Measurements from ENCODE around the gene GRB14.

GRB14 gene

DNA sequence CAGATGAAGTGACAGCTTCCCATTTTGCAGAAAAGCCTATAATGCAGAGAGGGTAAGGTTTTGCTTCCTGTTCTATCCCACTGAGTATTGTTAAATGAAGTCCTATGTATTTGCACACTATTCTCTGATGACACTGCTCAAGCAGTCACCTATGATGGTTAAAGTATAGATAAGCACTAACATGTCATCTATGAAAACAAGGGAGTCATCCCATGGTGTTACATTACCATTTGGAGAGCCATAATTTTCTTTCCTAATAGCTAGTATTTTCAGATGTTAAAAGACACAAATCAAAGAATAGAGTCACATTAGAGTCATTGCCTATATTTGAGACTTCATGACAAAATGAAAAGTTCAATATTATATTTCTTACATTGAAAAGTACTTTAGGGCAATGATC, 42.8 kb upstream of the GRB14 start:
- Histone ChIP-seq H4K20me1 (ENCODE audit: insufficient read depth, low read length) (no peaks in the 10 kb centered on the region), H3K4me3 (ENCODE audit: low read depth in 1 of 2, low read length in 2 of 2) (no peak overlapping the region), H3K9ac (ENCODE audit: low read depth, low read length) (no peak overlapping the region), H3K4me1 (ENCODE audit: insufficient read depth, low read length) (no peaks in the 10 kb centered on the region), H3K27me3 (ENCODE audit: insufficient read depth, low read length, poor library complexity) (no peaks in the 10 kb centered on the region), H3K79me2 (ENCODE audit: insufficient read depth, low read length) (no peaks in the 10 kb centered on the region), H3K36me3 (ENCODE audit: insufficient read depth, low read length) (no peaks in the 10 kb centered on the region), H3K9me3 (ENCODE audit: insufficient read depth, low read length, severe bottlenecking) (no peaks in the 10 kb centered on the region), H3K27ac (ENCODE audit: low read length) (no peak overlapping the region), H2AFZ (ENCODE audit: low read depth, low read length) (no peak overlapping the region), H3K4me2 (ENCODE audit: insufficient read depth, low read length) (no peak overlapping the region)
- ATAC-seq (ENCODE audit: insufficient read depth, low read depth): no peak
- DNase-seq: no peak
- no peak for TF ChIP-seq EZH2 (IDR thresholded peaks at IDR 0.05; ENCODE audit: borderline replicate concordance, low read depth, low read length, severe bottlenecking)
- TF ChIP-seq, protein P1, sequence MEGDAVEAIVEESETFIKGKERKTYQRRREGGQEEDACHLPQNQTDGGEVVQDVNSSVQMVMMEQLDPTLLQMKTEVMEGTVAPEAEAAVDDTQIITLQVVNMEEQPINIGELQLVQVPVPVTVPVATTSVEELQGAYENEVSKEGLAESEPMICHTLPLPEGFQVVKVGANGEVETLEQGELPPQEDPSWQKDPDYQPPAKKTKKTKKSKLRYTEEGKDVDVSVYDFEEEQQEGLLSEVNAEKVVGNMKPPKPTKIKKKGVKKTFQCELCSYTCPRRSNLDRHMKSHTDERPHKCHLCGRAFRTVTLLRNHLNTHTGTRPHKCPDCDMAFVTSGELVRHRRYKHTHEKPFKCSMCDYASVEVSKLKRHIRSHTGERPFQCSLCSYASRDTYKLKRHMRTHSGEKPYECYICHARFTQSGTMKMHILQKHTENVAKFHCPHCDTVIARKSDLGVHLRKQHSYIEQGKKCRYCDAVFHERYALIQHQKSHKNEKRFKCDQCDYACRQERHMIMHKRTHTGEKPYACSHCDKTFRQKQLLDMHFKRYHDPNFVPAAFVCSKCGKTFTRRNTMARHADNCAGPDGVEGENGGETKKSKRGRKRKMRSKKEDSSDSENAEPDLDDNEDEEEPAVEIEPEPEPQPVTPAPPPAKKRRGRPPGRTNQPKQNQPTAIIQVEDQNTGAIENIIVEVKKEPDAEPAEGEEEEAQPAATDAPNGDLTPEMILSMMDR (IDR thresholded peaks at IDR 0.05; ENCODE audit: borderline replicate concordance, extremely low read depth, low read length, poor library complexity, severe bottlenecking): no peak

DNA sequence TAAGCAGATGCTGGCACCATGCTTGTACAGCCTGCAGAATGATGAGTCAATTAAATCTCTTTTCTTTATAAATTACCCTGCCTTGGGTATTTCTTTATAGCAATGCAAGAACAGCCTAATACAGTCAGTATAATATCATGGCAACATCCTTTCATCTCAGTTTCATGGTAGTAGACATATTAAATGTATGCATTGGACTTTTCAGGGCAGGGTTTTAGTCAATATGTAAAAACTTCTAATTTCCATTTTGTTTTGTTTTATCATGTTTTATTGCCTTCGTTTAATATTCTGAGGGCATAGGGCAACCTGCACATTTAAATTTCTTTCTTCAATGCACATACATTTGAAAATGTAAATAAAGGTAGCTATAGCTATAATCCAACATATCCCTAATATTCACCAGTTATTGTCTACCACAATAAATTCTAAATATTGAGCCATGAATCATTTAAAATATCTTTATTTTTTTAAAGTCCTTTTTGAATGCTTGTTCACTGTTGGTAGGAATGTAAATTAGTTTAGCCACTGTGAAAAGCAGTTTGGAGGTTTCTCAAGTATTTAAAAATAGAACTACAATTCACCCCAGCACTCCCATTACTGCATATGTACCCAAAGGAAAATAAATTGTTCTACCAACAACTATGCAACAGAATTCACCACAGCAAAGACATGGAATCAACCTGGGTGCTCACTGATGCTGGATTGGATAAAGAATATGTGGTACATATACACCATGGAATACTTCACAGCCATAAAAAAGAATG, 41.8 kb upstream of the GRB14 start:
- Histone ChIP-seq H3K79me2 (ENCODE audit: insufficient read depth, low read length) (no peaks in the 10 kb centered on the region), H3K4me2 (ENCODE audit: insufficient read depth, low read length) (no peak overlapping the region), H3K27ac (ENCODE audit: low read length) (no peak overlapping the region), H3K4me1 (ENCODE audit: insufficient read depth, low read length) (no peaks in the 10 kb centered on the region), H3K4me3 (ENCODE audit: low read depth in 1 of 2, low read length in 2 of 2) (no peak overlapping the region), H2AFZ (ENCODE audit: low read depth, low read length) (no peak overlapping the region), H3K9me3 (ENCODE audit: insufficient read depth, low read length, severe bottlenecking) (no peaks in the 10 kb centered on the region), H3K27me3 (ENCODE audit: insufficient read depth, low read length, poor library complexity) (no peaks in the 10 kb centered on the region), H3K36me3 (ENCODE audit: insufficient read depth, low read length) (no peaks in the 10 kb centered on the region), H3K9ac (ENCODE audit: low read depth, low read length) (no peak overlapping the region), H4K20me1 (ENCODE audit: insufficient read depth, low read length) (no peaks in the 10 kb centered on the region)
- no peak for TF ChIP-seq EZH2 (IDR thresholded peaks at IDR 0.05; ENCODE audit: borderline replicate concordance, low read depth, low read length, severe bottlenecking)
- TF ChIP-seq, protein P1 (IDR thresholded peaks at IDR 0.05; ENCODE audit: borderline replicate concordance, extremely low read depth, low read length, poor library complexity, severe bottlenecking): no peak
- ATAC-seq (ENCODE audit: insufficient read depth, low read depth) (no peak), DNase-seq (no peak)

DNA sequence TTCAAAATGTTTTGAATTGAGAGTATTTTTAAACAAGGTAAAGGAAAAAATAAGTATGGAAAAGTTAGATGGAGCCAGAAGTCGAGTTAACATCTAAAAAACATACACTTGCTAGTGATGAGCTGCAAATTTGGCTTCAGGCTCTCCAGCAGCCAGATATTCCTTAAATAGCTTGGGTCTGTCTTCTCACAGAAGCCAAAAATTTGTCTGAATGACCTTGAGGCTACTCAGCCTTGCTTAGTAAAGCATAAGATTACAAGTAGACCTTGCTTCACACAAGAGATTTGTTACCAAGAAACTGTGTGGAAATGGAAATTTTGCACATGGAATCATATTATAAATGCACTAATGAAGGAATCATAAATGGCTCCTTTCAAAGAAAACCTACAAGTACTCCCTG, 40.8 kb upstream of the GRB14 start:
- no peak for TF ChIP-seq EZH2 (IDR thresholded peaks at IDR 0.05; ENCODE audit: borderline replicate concordance, low read depth, low read length, severe bottlenecking)
- TF ChIP-seq, protein P1 (IDR thresholded peaks at IDR 0.05; ENCODE audit: borderline replicate concordance, extremely low read depth, low read length, poor library complexity, severe bottlenecking): no peak
- Histone ChIP-seq H3K4me2 (ENCODE audit: insufficient read depth, low read length) (no peak overlapping the region), H3K27ac (ENCODE audit: low read length) (no peak overlapping the region), H2AFZ (ENCODE audit: low read depth, low read length) (no peak overlapping the region), H3K4me1 (ENCODE audit: insufficient read depth, low read length) (no peaks in the 10 kb centered on the region), H3K27me3 (ENCODE audit: insufficient read depth, low read length, poor library complexity) (no peaks in the 10 kb centered on the region), H3K36me3 (ENCODE audit: insufficient read depth, low read length) (no peaks in the 10 kb centered on the region), H3K4me3 (ENCODE audit: low read depth in 1 of 2, low read length in 2 of 2) (no peak overlapping the region), H3K9me3 (ENCODE audit: insufficient read depth, low read length, severe bottlenecking) (no peaks in the 10 kb centered on the region), H4K20me1 (ENCODE audit: insufficient read depth, low read length) (no peaks in the 10 kb centered on the region), H3K79me2 (ENCODE audit: insufficient read depth, low read length) (no peaks in the 10 kb centered on the region), H3K9ac (ENCODE audit: low read depth, low read length) (no peak overlapping the region)
- DNase-seq: no peak
- ATAC-seq (ENCODE audit: insufficient read depth, low read depth): no peak

Measured in DND-41 (cell line).